Measurements from ENCODE around the gene KIF23. TPM values are rescaled to one million over a fixed set of nuclear protein-coding genes. Genes with fewer than 3 reads are reported as not detected.

KIF23 gene
- total RNA-seq, 1 donor from 2014 or later: 71.5 TPM

DNA sequence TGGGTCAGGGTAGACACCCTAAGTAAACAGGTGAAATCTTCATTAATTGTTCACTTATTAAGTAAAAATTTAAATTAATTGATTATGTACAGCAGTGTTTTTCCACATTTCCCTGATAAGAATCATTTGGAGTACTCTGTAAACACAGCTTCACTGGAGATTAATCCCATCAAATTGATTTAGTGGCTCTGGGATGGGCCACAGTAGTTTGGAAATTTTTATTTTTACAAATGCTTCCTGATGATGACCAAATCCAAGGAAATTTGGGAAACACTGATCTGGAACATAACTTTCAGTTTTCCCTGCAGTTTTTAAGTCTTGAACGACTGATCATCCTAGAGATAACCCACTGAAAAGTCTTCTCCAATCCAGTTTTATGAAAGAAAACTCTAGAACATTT is 19.7 kb downstream of the KIF23 start:
- no peak overlapping the region for H3K4me3 ChIP-seq (ENCODE audit: low read depth, low read length)
- no peak for TF ChIP-seq CTCF (conservative IDR thresholded peaks at IDR 0.05; ENCODE audit: low read depth, low read length)
- DNase-seq (ENCODE audit: low read depth): no peak

GRCh38 chr15:69434238-69434637 is 20.1 kb downstream of the KIF23 start:
- no peak overlapping the region for H3K4me3 ChIP-seq (ENCODE audit: low read depth, low read length)
- no peak for DNase-seq (ENCODE audit: low read depth)
- TF ChIP-seq CTCF (conservative IDR thresholded peaks at IDR 0.05; ENCODE audit: low read depth, low read length): no peak

GRCh38 chr15:69434679-69435078 is 20.5 kb downstream of the KIF23 start:
- no peak for DNase-seq (ENCODE audit: low read depth)
- no peak for TF ChIP-seq CTCF (conservative IDR thresholded peaks at IDR 0.05; ENCODE audit: low read depth, low read length)
- H3K4me3 ChIP-seq (ENCODE audit: low read depth, low read length): no peak overlapping the region

DNA sequence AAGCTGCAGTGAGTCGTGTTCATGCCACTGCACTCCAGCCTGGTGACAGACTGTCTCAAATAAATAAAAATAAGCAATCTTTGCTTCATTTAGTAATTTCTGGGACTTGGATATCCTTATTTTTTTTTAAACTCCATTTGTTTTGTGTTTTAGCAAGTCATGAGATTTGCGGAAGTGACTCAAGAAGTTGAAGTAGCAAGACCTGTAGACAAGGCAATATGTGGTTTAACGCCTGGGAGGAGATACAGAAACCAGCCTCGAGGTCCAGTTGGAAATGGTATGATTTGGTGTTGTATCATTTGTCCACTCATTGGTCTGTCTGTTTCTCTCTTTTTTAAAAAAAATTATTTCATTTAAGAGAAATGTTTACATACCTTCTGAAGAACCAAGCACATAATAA is 21.8 kb downstream of the KIF23 start:
- TF ChIP-seq CTCF (conservative IDR thresholded peaks at IDR 0.05; ENCODE audit: low read depth, low read length): no peak
- DNase-seq (ENCODE audit: low read depth): no peak
- H3K4me3 ChIP-seq (ENCODE audit: low read depth, low read length): no peak overlapping the region

- TF ChIP-seq CTCF (conservative IDR thresholded peaks at IDR 0.05; ENCODE audit: low read depth, low read length): no peak
- no peak overlapping the region for H3K4me3 ChIP-seq (ENCODE audit: low read depth, low read length)
- no peak for DNase-seq (ENCODE audit: low read depth)
These were observed 22.8 kb downstream of the KIF23 start for GRCh38 chr15:69436951-69437350.

- no peak for TF ChIP-seq CTCF (conservative IDR thresholded peaks at IDR 0.05; ENCODE audit: low read depth, low read length)
- DNase-seq (ENCODE audit: low read depth): no peak
- H3K4me3 ChIP-seq (ENCODE audit: low read depth, low read length): no peak overlapping the region
These were observed 25.5 kb downstream of the KIF23 start for GRCh38 chr15:69439623-69440022.

GRCh38 chr15:69443032-69443611 is 29.0 kb downstream of the KIF23 start:
- DNase-seq (ENCODE audit: low read depth): no peak
- no peak overlapping the region for H3K4me3 ChIP-seq (ENCODE audit: low read depth, low read length)
- no peak for TF ChIP-seq CTCF (conservative IDR thresholded peaks at IDR 0.05; ENCODE audit: low read depth, low read length)

All from epithelial cell of proximal tubule (primary cell).